PC-9 (cell line): ENCODE data around the gene MAP4K5. TPM values are rescaled to one million over a fixed set of nuclear protein-coding genes. Genes with fewer than 3 reads are reported as not detected.
"Not testable (repeated sequence)": the region's sequence is repeated elsewhere in the genome, so short reads cannot be mapped to it uniquely, and the experiment has no call there.

Experiments
- BruUV-seq: library from RNA; stranded (reverse); fragments of 400-500 nt; replicated peaks from 2 replicates; lab custom pipeline; 2021; lab: Mats Ljungman, UMichigan
- CTCF ChIA-PET: fragments of 300-600 bp; sonication (Branson Sonifier 250); formaldehyde crosslinking; loops from one replicate; lab custom pipeline; 2022; ENCODE audit warnings: antibody characterized with exemption; lab: Charles Lee
- POLR2A ChIA-PET: fragments of 300-600 bp; sonication (Branson Sonifier 250); formaldehyde crosslinking; loops from one replicate; lab custom pipeline; 2022; ENCODE audit warnings: antibody characterized with exemption; ENCODE audit not compliant: unreplicated experiment; lab: Charles Lee
- DNase-seq, 2 experiments: peaks; one replicate each; pipeline versions ENCODE4 v3.0.0 to v3.0.0-alpha.2; 2015 to 2022; ENCODE audit warnings: mixed read lengths in 1 of 2
- H2AFZ ChIP-seq: fragments of 200-600 bp; sonication (generic); 2 replicates; pipeline ENCODE4 v1.8.1; 2017; ENCODE audit warnings: antibody characterized with exemption
- H3F3A ChIP-seq: fragments of 200-600 bp; sonication (generic); 2 replicates; pipeline ENCODE4 v1.8.1; 2017; ENCODE audit warnings: antibody characterized with exemption, mild to moderate bottlenecking, low read depth; ENCODE audit not compliant: insufficient read depth
- H3K27ac ChIP-seq: fragments of 200-600 bp; sonication (generic); 2 replicates; pipeline ENCODE4 v1.6.1; 2016; ENCODE audit warnings: mixed run types
- H3K27me3 ChIP-seq: fragments of 200-600 bp; sonication (generic); 2 replicates; pipeline ENCODE4 v1.6.1; 2016; ENCODE audit warnings: low read depth, mixed run types; ENCODE audit not compliant: insufficient read depth
- H3K36me3 ChIP-seq: fragments of 200-600 bp; sonication (generic); 2 replicates; pipeline ENCODE4 v1.6.1; 2016; ENCODE audit warnings: low read depth, mixed run types
- H3K4me1 ChIP-seq: fragments of 200-600 bp; sonication (generic); replicated peaks from 2 replicates; pipeline ENCODE4 v1.6.1; 2016; ENCODE audit warnings: mixed run types; ENCODE audit not compliant: insufficient read depth
- H3K4me2 ChIP-seq: fragments of 200-600 bp; sonication (generic); 2 replicates; pipeline ENCODE4 v1.6.1; 2017; ENCODE audit warnings: mixed run types
- H3K4me3 ChIP-seq: fragments of 200-600 bp; sonication (generic); 2 replicates; pipeline ENCODE4 v1.6.1; 2016; ENCODE audit warnings: mixed run types
- H3K79me2 ChIP-seq: fragments of 200-600 bp; sonication (generic); 2 replicates; pipeline ENCODE4 v1.6.1; 2017; ENCODE audit warnings: low read depth, mixed run types
- H3K9me2 ChIP-seq: fragments of 200-600 bp; sonication (generic); 2 replicates; pipeline ENCODE4 v1.8.1; 2017; ENCODE audit warnings: mild to moderate bottlenecking; ENCODE audit not compliant: insufficient read depth
- H3K9me3 ChIP-seq: fragments of 200-600 bp; sonication (generic); 2 replicates; pipeline ENCODE4 v1.8.1; 2016; ENCODE audit warnings: low read depth; ENCODE audit not compliant: insufficient read depth
- H4K20me1 ChIP-seq: fragments of 200-600 bp; sonication (generic); 2 replicates; pipeline ENCODE4 v1.8.1; 2017; ENCODE audit not compliant: insufficient read depth
- EZH2 ChIP-seq: fragments of 200-600 bp; sonication (generic); IDR thresholded peaks from 2 replicates; pipeline ENCODE4 v1.8.0; 2017; ENCODE audit warnings: antibody characterized with exemption, low read depth
- intact Hi-C: fragments of 100-400 bp; cut with micrococcal nuclease; formaldehyde crosslinking; loops from one replicate; pipeline ENCODE4 v1.10.0; 2022; ENCODE audit not compliant: unreplicated experiment
- total RNA-seq: library from RNA; stranded (reverse); gene quantifications from 2 replicates; pipeline ENCODE4 v1.2.3, GENCODE V29; 2021
- TF ChIP-seq, protein P1 (sequence below): fragments of 200-600 bp; sonication (generic); conservative IDR thresholded peaks from 2 replicates; pipeline ENCODE4 v1.6.1; 2017; ENCODE audit warnings: mixed run types, antibody characterized with exemption, mild to moderate bottlenecking, moderate library complexity

The MAP4K5 gene
- total RNA-seq, 1 experiment from 2014 or later = 51.8 TPM

DNA sequence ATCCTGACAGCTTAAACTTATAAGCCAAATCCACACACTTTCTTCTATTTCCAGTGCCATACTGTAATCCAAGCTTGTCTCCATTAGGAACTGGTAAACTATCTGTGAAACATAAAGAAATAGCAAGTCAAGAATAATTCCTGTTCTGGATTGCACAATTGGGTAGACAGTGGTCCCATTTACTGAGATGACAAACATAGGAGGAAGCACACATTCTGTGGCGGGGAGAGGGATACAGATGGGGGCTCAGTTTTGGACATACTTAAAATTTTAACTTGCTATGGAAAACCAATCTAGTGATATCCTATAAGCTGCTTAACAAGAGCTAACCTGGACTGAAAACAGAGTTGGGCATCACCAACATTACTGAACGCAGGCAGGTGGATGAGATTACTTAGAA is 16.3 kb downstream of the MAP4K5 start:
- BruUV-seq = no TSS peak

GRCh38 chr14:50512463-50512862 is 19.9 kb downstream of the MAP4K5 start:
- Histone ChIP-seq H3K36me3 (peaks cover 5% of the 10 kb centered on the region; the same call in 1 of the 2 replicates), H4K20me1 (peaks cover 6% of the 10 kb centered on the region; the same call in 1 of the 2 replicates), H3K4me2 (no peak overlapping the region), H3K79me2 (peaks cover 84% of the 10 kb centered on the region), H3K4me3 (no peak overlapping the region), H3K27ac (no peak overlapping the region), H2AFZ (no peak overlapping the region), H3K9me3 (no peaks in the 10 kb centered on the region), H3F3A (no peaks in the 10 kb centered on the region), H3K27me3 (no peaks in the 10 kb centered on the region), H3K4me1 (no peaks in the 10 kb centered on the region), H3K9me2 (no peaks in the 10 kb centered on the region)
- no peak for TF ChIP-seq EZH2
- TF ChIP-seq, protein P1, sequence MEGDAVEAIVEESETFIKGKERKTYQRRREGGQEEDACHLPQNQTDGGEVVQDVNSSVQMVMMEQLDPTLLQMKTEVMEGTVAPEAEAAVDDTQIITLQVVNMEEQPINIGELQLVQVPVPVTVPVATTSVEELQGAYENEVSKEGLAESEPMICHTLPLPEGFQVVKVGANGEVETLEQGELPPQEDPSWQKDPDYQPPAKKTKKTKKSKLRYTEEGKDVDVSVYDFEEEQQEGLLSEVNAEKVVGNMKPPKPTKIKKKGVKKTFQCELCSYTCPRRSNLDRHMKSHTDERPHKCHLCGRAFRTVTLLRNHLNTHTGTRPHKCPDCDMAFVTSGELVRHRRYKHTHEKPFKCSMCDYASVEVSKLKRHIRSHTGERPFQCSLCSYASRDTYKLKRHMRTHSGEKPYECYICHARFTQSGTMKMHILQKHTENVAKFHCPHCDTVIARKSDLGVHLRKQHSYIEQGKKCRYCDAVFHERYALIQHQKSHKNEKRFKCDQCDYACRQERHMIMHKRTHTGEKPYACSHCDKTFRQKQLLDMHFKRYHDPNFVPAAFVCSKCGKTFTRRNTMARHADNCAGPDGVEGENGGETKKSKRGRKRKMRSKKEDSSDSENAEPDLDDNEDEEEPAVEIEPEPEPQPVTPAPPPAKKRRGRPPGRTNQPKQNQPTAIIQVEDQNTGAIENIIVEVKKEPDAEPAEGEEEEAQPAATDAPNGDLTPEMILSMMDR = no peak
- CTCF ChIA-PET = no interaction called here
- DNase-seq = no peak
- no TSS peak for BruUV-seq
- intact Hi-C loops = no loop called here
- POLR2A ChIA-PET = no interaction called here

More for the DNA sequence above, 16.3 kb downstream of the MAP4K5 start:
- Histone ChIP-seq H3K79me2 (peaks cover 96% of the 10 kb centered on the region), H3K4me2 (no peak overlapping the region), H2AFZ (no peak overlapping the region), H4K20me1 (peaks cover 6% of the 10 kb centered on the region; the same call in 1 of the 2 replicates), H3F3A (peaks cover 5% of the 10 kb centered on the region; the same call in 1 of the 2 replicates), H3K4me3 (no peak overlapping the region), H3K4me1 (peaks cover 3% of the 10 kb centered on the region), H3K9me3 (no peaks in the 10 kb centered on the region), H3K27ac (no peak overlapping the region), H3K9me2 (no peaks in the 10 kb centered on the region; the same call in 1 of the 2 replicates), H3K27me3 (no peaks in the 10 kb centered on the region), H3K36me3 (peaks cover 5% of the 10 kb centered on the region; the same call in 1 of the 2 replicates)
- DNase-seq = no peak
- intact Hi-C loops = no loop called here
- ChIA-PET POLR2A (no interaction called here), CTCF (no interaction called here)
- no peak for TF ChIP-seq EZH2
- TF ChIP-seq, protein P1 = no peak

- Histone ChIP-seq H3K4me2 (no peak overlapping the region), H3K4me3 (no peak overlapping the region), H4K20me1 (peaks cover 6% of the 10 kb centered on the region; the same call in 1 of the 2 replicates), H3K4me1 (no peaks in the 10 kb centered on the region), H3K9me3 (no peaks in the 10 kb centered on the region), H3K27ac (no peak overlapping the region), H3K36me3 (no peaks in the 10 kb centered on the region; the same call in 1 of the 2 replicates), H3K27me3 (no peaks in the 10 kb centered on the region), H3K9me2 (no peaks in the 10 kb centered on the region), H2AFZ (no peak overlapping the region), H3K79me2 (peaks cover 78% of the 10 kb centered on the region), H3F3A (no peaks in the 10 kb centered on the region)
- ChIA-PET CTCF (no interaction called here), POLR2A (no interaction called here)
- TF ChIP-seq EZH2 = no peak
- no TSS peak for BruUV-seq
- intact Hi-C loops = no loop called here
- DNase-seq = no peak
Observed at GRCh38 chr14:50510157-50510556, 22.2 kb downstream of the MAP4K5 start.

DNA sequence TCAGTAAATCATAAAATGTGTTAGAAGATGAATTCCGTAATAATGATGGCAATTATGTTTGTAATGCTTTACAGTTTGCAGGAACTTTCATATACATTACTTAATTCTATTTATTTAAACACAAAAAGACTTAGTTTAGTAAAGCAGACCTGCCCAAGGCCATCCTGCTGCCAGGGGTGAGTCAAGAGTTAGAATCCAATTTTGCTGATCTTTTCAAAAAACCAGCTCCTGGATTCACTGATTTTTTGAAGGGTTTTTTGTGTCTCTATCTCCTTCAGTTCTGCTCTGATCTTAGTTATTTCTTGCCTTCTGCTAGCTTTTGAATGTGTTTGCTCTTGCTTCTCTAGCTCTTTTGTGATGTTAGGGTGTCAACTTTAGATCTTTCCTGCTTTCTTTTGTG is 25.3 kb downstream of the MAP4K5 start:
- H3K9me3 ChIP-seq, CTCF ChIA-PET, BruUV-seq, H3F3A ChIP-seq, H3K27me3 ChIP-seq, H2AFZ ChIP-seq, H3K4me2 ChIP-seq, H3K36me3 ChIP-seq, H3K4me1 ChIP-seq, H3K4me3 ChIP-seq, POLR2A ChIA-PET, intact Hi-C loops, H3K27ac ChIP-seq, H3K9me2 ChIP-seq, DNase-seq, H4K20me1 ChIP-seq: not testable (repeated sequence)
- peaks cover 48% of the 10 kb centered on the region for H3K79me2 ChIP-seq
